Hepatocyte (in vitro differentiated cells): ENCODE measurements around the gene BUD23. TPM values are rescaled to one million over a fixed set of nuclear protein-coding genes. Genes with fewer than 3 reads are reported as not detected.

ENCODE experiments used
- DNase-seq: peaks from one replicate; pipeline ENCODE4 v3.0.0-alpha.2; 2016; ENCODE audit warnings: low spot score
- H2AFZ ChIP-seq: fragments of 200-600 bp; sonication (generic); 2 replicates; pipeline ENCODE4 v1.6.0; 2016; ENCODE audit warnings: antibody characterized with exemption, mild to moderate bottlenecking
- H3K27ac ChIP-seq: fragments of 200-600 bp; sonication (generic); 2 replicates; pipeline ENCODE4 v1.5.1; 2016; ENCODE audit warnings: mild to moderate bottlenecking
- H3K27me3 ChIP-seq: fragments of 200-600 bp; sonication (generic); 2 replicates; pipeline ENCODE4 v1.6.1; 2016
- H3K36me3 ChIP-seq: fragments of 200-600 bp; sonication (generic); replicated peaks from 2 replicates; pipeline ENCODE4 v1.5.1; 2016; ENCODE audit warnings: low read depth; ENCODE audit not compliant: insufficient read depth
- H3K4me1 ChIP-seq: fragments of 200-600 bp; sonication (generic); 2 replicates; pipeline ENCODE4 v1.5.1; 2016; ENCODE audit warnings: mild to moderate bottlenecking, moderate library complexity; ENCODE audit not compliant: insufficient read depth
- H3K4me2 ChIP-seq: fragments of 200-600 bp; sonication (generic); 2 replicates; pipeline ENCODE4 v1.6.0; 2016
- H3K4me3 ChIP-seq: fragments of 200-600 bp; sonication (generic); 2 replicates; pipeline ENCODE4 v1.5.1; 2016; ENCODE audit warnings: mild to moderate bottlenecking
- H3K79me2 ChIP-seq: fragments of 200-600 bp; sonication (generic); 2 replicates; pipeline ENCODE4 v1.6.0; 2017; ENCODE audit warnings: mild to moderate bottlenecking
- H3K9me2 ChIP-seq: fragments of 200-600 bp; sonication (generic); replicated peaks from 2 replicates; pipeline ENCODE4 v1.6.0; 2017; ENCODE audit warnings: mild to moderate bottlenecking; ENCODE audit not compliant: insufficient read depth
- H3K9me3 ChIP-seq: fragments of 200-600 bp; sonication (generic); 2 replicates; pipeline ENCODE4 v1.5.1; 2016; ENCODE audit warnings: low read depth, mild to moderate bottlenecking
- H4K20me1 ChIP-seq: fragments of 200-600 bp; sonication (generic); 2 replicates; pipeline ENCODE4 v1.6.0; 2016; ENCODE audit warnings: mild to moderate bottlenecking; ENCODE audit not compliant: insufficient read depth, poor library complexity, severe bottlenecking
- CTCF ChIP-seq: fragments of 200-600 bp; sonication (generic); IDR thresholded peaks from 2 replicates; pipeline ENCODE4 v1.5.1; 2016; ENCODE audit warnings: antibody characterized with exemption, mild to moderate bottlenecking; ENCODE audit not compliant: poor library complexity
- EZH2 ChIP-seq: fragments of 200-600 bp; sonication (generic); IDR thresholded peaks from 2 replicates; pipeline ENCODE4 v1.6.1; 2016; ENCODE audit warnings: antibody characterized with exemption, mild to moderate bottlenecking, borderline replicate concordance
- EZH2phosphoT487 ChIP-seq: fragments of 200-600 bp; sonication (generic); IDR thresholded peaks from one replicate; pipeline ENCODE4 v1.6.1; 2018; ENCODE audit warnings: antibody characterized with exemption, mild to moderate bottlenecking, low read depth, moderate library complexity; ENCODE audit not compliant: unreplicated experiment, severe bottlenecking
- WGBS: methylation state at CpG from one replicate; pipeline ENCODE4 v1.1.6; 2016; ENCODE audit warnings: low lambda C conversion rate; ENCODE audit errors: missing lambda C conversion rate; 5-methylcytosine and 5-hydroxymethylcytosine counted together
- polyA plus RNA-seq: library from polyadenylated mRNA; unstranded; fragments of >200 nt; fragmentation: Nextera tagmentation; extraction: Ambion mirVana; gene quantifications from 2 replicates; pipeline ENCODE4 v1.2.1, GENCODE V29; 2016
- total RNA-seq: library from RNA; depleted of rRNA; stranded (reverse); fragments of >200 nt; gene quantifications from 2 replicates; pipeline ENCODE4 v1.2.3, GENCODE V29; 2014

Gene BUD23
- total and polyA plus RNA-seq, 2 experiments from 2014 or later: 35.9 to 112 TPM

DNA sequence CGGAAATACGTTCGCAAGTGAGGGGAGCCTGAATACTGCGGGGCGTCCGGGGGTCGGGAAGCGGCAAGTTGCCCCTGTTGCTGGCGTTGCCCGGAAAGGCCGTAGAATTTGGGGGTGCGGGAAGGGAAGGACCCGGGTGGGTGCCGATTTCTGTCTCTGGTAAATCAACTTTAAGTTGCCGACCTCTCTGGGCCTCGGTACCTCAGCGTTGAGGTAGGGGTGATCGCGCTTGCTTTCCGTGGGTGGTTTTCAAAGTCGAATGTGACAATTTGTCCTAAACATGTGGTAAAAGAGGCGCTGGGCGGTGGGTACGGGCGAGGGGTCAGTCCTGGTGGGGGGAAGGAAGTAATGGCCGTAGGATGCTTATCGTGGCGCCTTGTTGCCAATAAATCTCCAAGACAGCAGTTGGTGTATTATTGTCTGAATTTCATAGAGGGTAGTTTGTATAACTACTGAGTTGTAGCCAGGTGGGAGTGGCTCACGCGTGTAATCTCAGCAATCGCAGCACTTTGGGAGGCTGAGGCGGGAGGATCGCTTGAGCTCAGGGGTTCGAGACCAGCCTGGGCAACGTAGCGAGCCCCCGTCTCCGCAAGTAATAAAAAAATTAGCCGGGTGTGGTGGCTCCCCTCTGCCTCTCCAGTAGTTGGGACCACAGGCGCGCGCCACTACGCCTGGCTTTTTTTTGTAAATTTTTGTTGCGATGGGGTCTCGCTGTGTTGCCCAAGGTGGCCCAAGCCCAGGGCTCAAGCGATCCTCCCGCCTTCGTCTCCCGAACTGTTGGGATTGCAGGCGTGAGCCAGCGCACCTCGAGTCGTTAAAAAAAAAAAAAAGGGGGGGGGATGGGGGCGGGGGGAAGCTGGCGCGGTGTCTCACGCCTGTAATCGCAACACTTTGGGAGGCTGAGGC, 644 bp downstream of the BUD23 start:
- no peaks in the 10 kb centered on the region for H3K36me3 ChIP-seq
- 31% methylated on average over 53 of the region's 58 CpGs for WGBS
- H3K9me2 ChIP-seq: no peaks in the 10 kb centered on the region
- H3K27me3 ChIP-seq: no peaks in the 10 kb centered on the region
- H3K27ac ChIP-seq: peak overlapping the region; percentile 80
- no peaks in the 10 kb centered on the region for H3K9me3 ChIP-seq
- H3K79me2 ChIP-seq: peaks cover 69% of the 10 kb centered on the region
- H2AFZ ChIP-seq: peak overlapping the region; percentile 91
- H3K4me3 ChIP-seq: peak overlapping the region; percentile 82
- no peak for TF ChIP-seq EZH2
- TF ChIP-seq CTCF: no peak
- no peak for TF ChIP-seq EZH2phosphoT487
- peaks cover 17% of the 10 kb centered on the region for H3K4me1 ChIP-seq
- peaks cover 5% of the 10 kb centered on the region for H4K20me1 ChIP-seq
- H3K4me2 ChIP-seq: peak overlapping the region; percentile 92
- peak; percentile 16 for DNase-seq

DNA sequence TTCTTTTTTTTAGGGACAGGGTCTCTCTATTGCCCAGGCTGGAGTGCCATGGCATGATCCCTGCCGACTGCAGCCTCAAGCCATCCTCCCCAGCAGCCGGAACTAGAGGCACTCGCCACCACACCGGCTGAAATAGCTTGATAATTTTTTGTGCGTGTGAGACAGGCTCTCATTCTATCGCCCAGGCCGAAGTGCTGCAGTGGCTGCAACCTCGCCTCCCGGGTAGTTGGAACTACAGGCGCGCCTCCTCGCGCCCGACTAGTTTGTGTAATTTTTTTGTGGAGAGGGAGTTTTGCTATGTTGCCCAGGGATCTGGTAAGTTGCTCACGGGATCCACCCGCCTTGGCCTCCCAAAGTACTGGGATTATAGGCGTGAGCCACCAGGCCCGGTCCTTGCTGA, 1.9 kb downstream of the BUD23 start:
- TF ChIP-seq CTCF (no peak), EZH2 (no peak), EZH2phosphoT487 (no peak)
- Histone ChIP-seq H3K79me2 (peaks cover 59% of the 10 kb centered on the region), H3K9me3 (no peaks in the 10 kb centered on the region), H3K9me2 (no peaks in the 10 kb centered on the region), H3K4me3 (no peak overlapping the region), H4K20me1 (peaks cover 5% of the 10 kb centered on the region), H3K4me2 (no peak overlapping the region), H3K4me1 (peaks cover 17% of the 10 kb centered on the region), H2AFZ (no peak overlapping the region), H3K36me3 (no peaks in the 10 kb centered on the region), H3K27ac (no peak overlapping the region), H3K27me3 (no peaks in the 10 kb centered on the region)
- WGBS: 96% methylated on average over 18 of the region's 18 CpGs
- DNase-seq: no peak

DNA sequence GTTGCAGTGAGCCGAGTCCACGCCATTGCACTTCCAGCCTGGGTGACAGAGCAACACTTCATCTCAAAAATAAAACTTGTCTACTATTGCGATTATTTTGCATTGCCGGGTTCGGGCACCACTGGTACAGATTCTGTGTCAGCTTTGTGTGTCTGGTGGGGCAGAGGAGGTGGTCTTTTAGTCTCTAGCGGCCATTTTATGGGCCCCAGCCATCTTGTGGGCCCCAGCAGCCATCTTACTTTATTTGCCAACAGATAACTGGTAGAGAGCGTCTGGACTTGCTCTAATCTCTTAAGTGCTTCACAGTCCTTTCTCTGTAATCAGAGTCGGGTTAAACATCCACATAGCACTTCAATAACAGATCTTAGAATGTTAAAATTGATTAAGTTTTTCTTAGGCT, 4.9 kb downstream of the BUD23 start:
- H3K27ac ChIP-seq: no peak overlapping the region
- H3K4me3 ChIP-seq: no peak overlapping the region
- no peak overlapping the region for H2AFZ ChIP-seq
- H3K9me3 ChIP-seq: no peaks in the 10 kb centered on the region
- 91% methylated on average over 8 of the region's 8 CpGs for WGBS
- no peak for TF ChIP-seq EZH2phosphoT487
- H4K20me1 ChIP-seq: no peaks in the 10 kb centered on the region
- DNase-seq: no peak
- no peaks in the 10 kb centered on the region for H3K9me2 ChIP-seq
- H3K79me2 ChIP-seq: peaks cover 31% of the 10 kb centered on the region
- no peaks in the 10 kb centered on the region for H3K27me3 ChIP-seq
- H3K4me1 ChIP-seq: no peaks in the 10 kb centered on the region
- H3K4me2 ChIP-seq: no peak overlapping the region
- no peaks in the 10 kb centered on the region for H3K36me3 ChIP-seq

GRCh38 chr7:73690646-73691045, 7.2 kb downstream of the BUD23 start:
- Histone ChIP-seq H3K27ac (no peak overlapping the region), H3K36me3 (no peaks in the 10 kb centered on the region)
- 91% methylated on average over 7 of the region's 7 CpGs for WGBS

More at GRCh38 chr7:73690646-73691045, 7.2 kb downstream of the BUD23 start:
- H3K27me3 ChIP-seq: no peaks in the 10 kb centered on the region
- no peak for DNase-seq
- H3K9me3 ChIP-seq: no peaks in the 10 kb centered on the region
- H4K20me1 ChIP-seq: no peaks in the 10 kb centered on the region
- no peak overlapping the region for H3K4me2 ChIP-seq
- no peak for TF ChIP-seq EZH2
- no peak for TF ChIP-seq CTCF
- TF ChIP-seq EZH2phosphoT487: no peak
- no peak overlapping the region for H2AFZ ChIP-seq
- no peaks in the 10 kb centered on the region for H3K4me1 ChIP-seq
- H3K9me2 ChIP-seq: no peaks in the 10 kb centered on the region
- H3K4me3 ChIP-seq: no peak overlapping the region
- H3K79me2 ChIP-seq: peaks cover 9% of the 10 kb centered on the region
